ENCODE results near the gene CCDC178.

GRCh38 chr18:33101316-33101715 is 339.2 kb downstream of the CCDC178 start:
- TF ChIP-seq CTCF (IDR thresholded peaks at IDR 0.05; ENCODE audit: poor library complexity) (no peak), EZH2phosphoT487 (IDR thresholded peaks at IDR 0.05; ENCODE audit: low read depth, severe bottlenecking, unreplicated experiment) (no peak)
